Neutrophil (primary cell): ENCODE data around the gene DPYD.

Experiments
- H3K27ac ChIP-seq: fragments of 200-600 bp; sonication (generic); 2 replicates; pipeline ENCODE4 v1.5.1; 2016; ENCODE audit warnings: mild to moderate bottlenecking, moderate library complexity
- H3K27me3 ChIP-seq: fragments of 200-600 bp; sonication (generic); 2 replicates; pipeline ENCODE4 v1.6.0; 2016; ENCODE audit warnings: mild to moderate bottlenecking
- H3K36me3 ChIP-seq: fragments of 200-600 bp; sonication (generic); 2 replicates; pipeline ENCODE4 v1.5.1; 2017
- H3K4me1 ChIP-seq, 2 experiments: fragments of 200-600 bp in 1 of 2; sonication (generic) in 1 of 2; 1 replicate in 1 of 2; 2 replicates in 1 of 2; pipeline versions ENCODE4 v1.5.1 to v1.6.1; 2013 to 2016; ENCODE audit warnings: low read depth in 1 of 2, low read length in 1 of 2, mild to moderate bottlenecking in 1 of 2, moderate library complexity in 1 of 2; ENCODE audit not compliant: control insufficient read depth in 1 of 2, insufficient read depth in 1 of 2
- H3K4me3 ChIP-seq, 2 experiments: fragments of 200-600 bp in 1 of 2; sonication (generic) in 1 of 2; 1 replicate in 1 of 2; 2 replicates in 1 of 2; pipeline ENCODE4 v1.5.1; 2013 to 2016; ENCODE audit warnings: low read depth in 1 of 2, low read length in 1 of 2, mild to moderate bottlenecking in 1 of 2, moderate library complexity in 1 of 2
- H3K9me3 ChIP-seq: fragments of 200-600 bp; sonication (generic); 2 replicates; pipeline ENCODE4 v1.5.1; 2016
- CTCF ChIP-seq: fragments of 200-600 bp; sonication (generic); IDR thresholded peaks from 2 replicates; pipeline ENCODE4 v1.5.1; 2016; ENCODE audit warnings: antibody characterized with exemption

Gene DPYD

GRCh38 chr1:97812076-97812475 is 108.8 kb downstream of the DPYD start:
- no peak overlapping the region for H3K4me3 ChIP-seq
- no peaks in the 10 kb centered on the region for H3K36me3 ChIP-seq
- no peak overlapping the region for H3K27ac ChIP-seq
- no peaks in the 10 kb centered on the region for H3K9me3 ChIP-seq
- H3K27me3 ChIP-seq = no peaks in the 10 kb centered on the region
- no peaks in the 10 kb centered on the region for H3K4me1 ChIP-seq
- no peak for TF ChIP-seq CTCF

- Histone ChIP-seq H3K27me3 (no peaks in the 10 kb centered on the region), H3K4me3 (no peak overlapping the region), H3K36me3 (no peaks in the 10 kb centered on the region), H3K9me3 (no peaks in the 10 kb centered on the region), H3K27ac (no peak overlapping the region), H3K4me1 (no peaks in the 10 kb centered on the region)
- no peak for TF ChIP-seq CTCF
These were observed 113.8 kb downstream of the DPYD start for GRCh38 chr1:97806996-97807520.

- no peaks in the 10 kb centered on the region for H3K9me3 ChIP-seq
- H3K4me1 ChIP-seq = no peaks in the 10 kb centered on the region
- no peak overlapping the region for H3K4me3 ChIP-seq
- H3K36me3 ChIP-seq = no peaks in the 10 kb centered on the region
- H3K27me3 ChIP-seq = no peaks in the 10 kb centered on the region
- no peak for TF ChIP-seq CTCF
- H3K27ac ChIP-seq = no peak overlapping the region
These were observed 114.5 kb downstream of the DPYD start for GRCh38 chr1:97806326-97806725.

GRCh38 chr1:97805093-97805492 is 115.7 kb downstream of the DPYD start:
- H3K9me3 ChIP-seq = no peaks in the 10 kb centered on the region
- no peak overlapping the region for H3K27ac ChIP-seq
- H3K36me3 ChIP-seq = no peaks in the 10 kb centered on the region
- no peak overlapping the region for H3K4me3 ChIP-seq
- H3K4me1 ChIP-seq = no peaks in the 10 kb centered on the region
- no peak for TF ChIP-seq CTCF
- no peaks in the 10 kb centered on the region for H3K27me3 ChIP-seq

- no peaks in the 10 kb centered on the region for H3K4me1 ChIP-seq
- no peak for TF ChIP-seq CTCF
- no peaks in the 10 kb centered on the region for H3K27me3 ChIP-seq
- H3K9me3 ChIP-seq = no peaks in the 10 kb centered on the region
- no peaks in the 10 kb centered on the region for H3K36me3 ChIP-seq
- H3K4me3 ChIP-seq = no peak overlapping the region
- no peak overlapping the region for H3K27ac ChIP-seq
These were observed 117.8 kb downstream of the DPYD start for GRCh38 chr1:97803026-97803425.

GRCh38 chr1:97802011-97802410 is 118.8 kb downstream of the DPYD start:
- H3K4me1 ChIP-seq = no peaks in the 10 kb centered on the region
- no peak overlapping the region for H3K4me3 ChIP-seq
- no peaks in the 10 kb centered on the region for H3K9me3 ChIP-seq
- TF ChIP-seq CTCF = no peak
- H3K27ac ChIP-seq = no peak overlapping the region
- no peaks in the 10 kb centered on the region for H3K27me3 ChIP-seq
- no peaks in the 10 kb centered on the region for H3K36me3 ChIP-seq
